ENCODE results near the gene CHST3. TPM values are rescaled to one million over a fixed set of nuclear protein-coding genes. Genes with fewer than 3 reads are reported as not detected.

The CHST3 gene
- polyA plus RNA-seq, 1 experiment = 20.9 TPM

- no peak overlapping the region for H3K4me3 ChIP-seq (ENCODE audit: low read depth, low read length)
- H3K27me3 ChIP-seq (ENCODE audit: control insufficient read depth, insufficient read depth, low read length) = peaks cover 12% of the 10 kb centered on the region
- CTCF ChIA-PET = interaction anchor here (0.7 to 1.3 kb wide), 2 partner anchors 78 to 269 kb away, joined by 3 to 4 read pairs; no protein-coding TSS in a partner anchor
- POLR2A ChIA-PET = no interaction called here
- DNase-seq (ENCODE audit: low read depth) = no peak
- H3K36me3 ChIP-seq (ENCODE audit: control insufficient read depth, insufficient read depth, low read length) = no peaks in the 10 kb centered on the region
- no peak for TF ChIP-seq CTCF (IDR thresholded peaks at IDR 0.05; ENCODE audit: insufficient read depth, low read depth, low read length)
These were observed 69.9 kb downstream of the CHST3 start for GRCh38 chr10:72034040-72034499.

- Histone ChIP-seq H3K36me3 (ENCODE audit: control insufficient read depth, insufficient read depth, low read length) (no peaks in the 10 kb centered on the region), H3K4me3 (ENCODE audit: low read depth, low read length) (no peak overlapping the region), H3K27me3 (ENCODE audit: control insufficient read depth, insufficient read depth, low read length) (peaks cover 12% of the 10 kb centered on the region)
- POLR2A ChIA-PET = no interaction called here
- DNase-seq (ENCODE audit: low read depth) = no peak
- no peak for TF ChIP-seq CTCF (IDR thresholded peaks at IDR 0.05; ENCODE audit: insufficient read depth, low read depth, low read length)
- CTCF ChIA-PET = interaction anchor here (2.0 kb wide), 1 partner anchor 80 kb away, joined by 8 read pairs; no protein-coding TSS in a partner anchor
These were observed 70.6 kb downstream of the CHST3 start for GRCh38 chr10:72034761-72035160.

GRCh38 chr10:72035252-72035887 lies 71.2 kb downstream of the CHST3 start:
- Histone ChIP-seq H3K27me3 (ENCODE audit: control insufficient read depth, insufficient read depth, low read length) (peaks cover 12% of the 10 kb centered on the region), H3K36me3 (ENCODE audit: control insufficient read depth, insufficient read depth, low read length) (no peaks in the 10 kb centered on the region), H3K4me3 (ENCODE audit: low read depth, low read length) (no peak overlapping the region)
- TF ChIP-seq CTCF (IDR thresholded peaks at IDR 0.05; ENCODE audit: insufficient read depth, low read depth, low read length) = no peak
- no peak for DNase-seq (ENCODE audit: low read depth)
- POLR2A ChIA-PET = no interaction called here
- CTCF ChIA-PET = interaction anchor here (2.0 kb wide), 1 partner anchor 80 kb away, joined by 8 read pairs; no protein-coding TSS in a partner anchor

- no peak for TF ChIP-seq CTCF (IDR thresholded peaks at IDR 0.05; ENCODE audit: insufficient read depth, low read depth, low read length)
- H3K36me3 ChIP-seq (ENCODE audit: control insufficient read depth, insufficient read depth, low read length) = no peaks in the 10 kb centered on the region
- peaks cover 3% of the 10 kb centered on the region for H3K27me3 ChIP-seq (ENCODE audit: control insufficient read depth, insufficient read depth, low read length)
- ChIA-PET POLR2A (no interaction called here), CTCF (interaction anchor here (1.0 to 7.0 kb wide), 3 partner anchors 12 to 81 kb away, joined by 3 to 59 read pairs (median 17); no protein-coding TSS in a partner anchor)
- no peak overlapping the region for H3K4me3 ChIP-seq (ENCODE audit: low read depth, low read length)
- DNase-seq (ENCODE audit: low read depth) = no peak
These were observed 73.1 kb downstream of the CHST3 start for GRCh38 chr10:72037266-72037665.

- Histone ChIP-seq H3K4me3 (ENCODE audit: low read depth, low read length) (no peak overlapping the region), H3K36me3 (ENCODE audit: control insufficient read depth, insufficient read depth, low read length) (no peaks in the 10 kb centered on the region), H3K27me3 (ENCODE audit: control insufficient read depth, insufficient read depth, low read length) (no peaks in the 10 kb centered on the region)
- POLR2A ChIA-PET = no interaction called here
- no peak for DNase-seq (ENCODE audit: low read depth)
- CTCF ChIA-PET = interaction anchor here (1.0 to 7.0 kb wide), 3 partner anchors 11 to 81 kb away, joined by 3 to 59 read pairs (median 17); no protein-coding TSS in a partner anchor
- no peak for TF ChIP-seq CTCF (IDR thresholded peaks at IDR 0.05; ENCODE audit: insufficient read depth, low read depth, low read length)
These were observed 73.6 kb downstream of the CHST3 start for GRCh38 chr10:72037811-72038210.
